Jurkat, Clone E6-1 (cell line): Measurements from ENCODE around the gene PCMTD2.
A peak's percentile ranks its signal among the peaks of the same experiment; 100 is the strongest.
"Not testable (repeated sequence)": the region's sequence is repeated elsewhere in the genome, so short reads cannot be mapped to it uniquely, and the experiment has no call there.

Source experiments
- DNase-seq: peaks from one replicate; pipeline ENCODE4 v3.0.0-alpha.2; 2011; ENCODE audit warnings: low read depth, low spot score
- H3K4me3 ChIP-seq: 2 replicates; pipeline ENCODE4 v1.5.1; 2011; ENCODE audit warnings: mild to moderate bottlenecking, low read length, control low read depth, moderate library complexity

The PCMTD2 gene

GRCh38 chr20:64222851-64223525 lies 32.6 kb upstream of the PCMTD2 start:
- DNase-seq: no peak
- H3K4me3 ChIP-seq: no peak overlapping the region

GRCh38 chr20:64223526-64224067 lies 32.0 kb upstream of the PCMTD2 start:
- peak; percentile 64 for DNase-seq
- no peak overlapping the region for H3K4me3 ChIP-seq

- DNase-seq: no peak
- no peak overlapping the region for H3K4me3 ChIP-seq
These were observed 31.0 kb upstream of the PCMTD2 start for GRCh38 chr20:64224351-64225170.

GRCh38 chr20:64225171-64225595 lies 30.4 kb upstream of the PCMTD2 start:
- DNase-seq: no peak
- no peak overlapping the region for H3K4me3 ChIP-seq

- no peak for DNase-seq
These were observed 29.5 kb upstream of the PCMTD2 start for GRCh38 chr20:64225828-64226598.

GRCh38 chr20:64226686-64227580 lies 28.6 kb upstream of the PCMTD2 start:
- no peak for DNase-seq
- H3K4me3 ChIP-seq: peak overlapping the region; percentile 9

More at GRCh38 chr20:64225828-64226598, 29.5 kb upstream of the PCMTD2 start:
- no peak overlapping the region for H3K4me3 ChIP-seq

GRCh38 chr20:64228086-64228653 lies 27.4 kb upstream of the PCMTD2 start:
- DNase-seq: no peak
- H3K4me3 ChIP-seq: no peak overlapping the region

- H3K4me3 ChIP-seq: no peak overlapping the region
- no peak for DNase-seq
These were observed 26.6 kb upstream of the PCMTD2 start for GRCh38 chr20:64228751-64229506.

GRCh38 chr20:64229507-64230061 lies 26.0 kb upstream of the PCMTD2 start:
- DNase-seq: no peak
- no peak overlapping the region for H3K4me3 ChIP-seq

- no peak overlapping the region for H3K4me3 ChIP-seq
- DNase-seq: no peak
These were observed 24.9 kb upstream of the PCMTD2 start for GRCh38 chr20:64230461-64231145.

- DNase-seq: no peak
- H3K4me3 ChIP-seq: no peak overlapping the region
These were observed 23.7 kb upstream of the PCMTD2 start for GRCh38 chr20:64231621-64232550.

- peak; percentile 54 for DNase-seq
- no peak overlapping the region for H3K4me3 ChIP-seq
These were observed 22.8 kb upstream of the PCMTD2 start for GRCh38 chr20:64232794-64233193.

GRCh38 chr20:64233725-64234124 lies 21.8 kb upstream of the PCMTD2 start:
- no peak for DNase-seq
- H3K4me3 ChIP-seq: no peak overlapping the region

GRCh38 chr20:64234291-64234791 lies 21.2 kb upstream of the PCMTD2 start:
- no peak for DNase-seq
- no peak overlapping the region for H3K4me3 ChIP-seq

- not testable (repeated sequence) for H3K4me3 ChIP-seq, DNase-seq
These were observed 20.5 kb upstream of the PCMTD2 start for GRCh38 chr20:64234921-64235565.
